ENCODE measurements around the gene CCDC92B.

Gene CCDC92B

DNA sequence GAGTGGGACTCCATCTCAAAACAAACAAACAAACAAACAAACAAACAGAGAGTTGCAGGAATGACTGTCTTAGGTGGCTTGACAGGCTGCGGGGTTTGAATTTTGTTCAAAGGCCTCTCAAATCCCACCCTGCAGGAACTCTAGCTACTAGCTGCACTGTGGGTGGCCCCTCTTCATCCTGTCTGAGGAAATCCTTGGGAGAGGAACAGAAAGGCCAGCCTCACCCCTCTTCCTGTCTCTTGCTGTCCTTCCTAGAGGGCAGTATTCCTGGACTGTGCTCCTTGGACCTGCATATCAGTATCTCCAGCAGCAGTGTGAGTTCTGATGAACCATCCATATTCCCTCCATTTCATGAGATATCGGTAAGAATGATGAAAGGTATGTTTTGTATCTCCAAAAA is 2.0 kb upstream of the CCDC92B start:
- Histone ChIP-seq H3K9me3 (ENCODE audit: control insufficient read depth, insufficient read depth, low read length) (no peaks in the 10 kb centered on the region), H3K36me3 (ENCODE audit: insufficient read depth, low read length) (no peaks in the 10 kb centered on the region; the same call in 1 of the 2 replicates), H3K4me1 (ENCODE audit: insufficient read depth, low read length) (peaks cover 4% of the 10 kb centered on the region), H3K9ac (ENCODE audit: low read depth, low read length) (no peak overlapping the region)

DNA sequence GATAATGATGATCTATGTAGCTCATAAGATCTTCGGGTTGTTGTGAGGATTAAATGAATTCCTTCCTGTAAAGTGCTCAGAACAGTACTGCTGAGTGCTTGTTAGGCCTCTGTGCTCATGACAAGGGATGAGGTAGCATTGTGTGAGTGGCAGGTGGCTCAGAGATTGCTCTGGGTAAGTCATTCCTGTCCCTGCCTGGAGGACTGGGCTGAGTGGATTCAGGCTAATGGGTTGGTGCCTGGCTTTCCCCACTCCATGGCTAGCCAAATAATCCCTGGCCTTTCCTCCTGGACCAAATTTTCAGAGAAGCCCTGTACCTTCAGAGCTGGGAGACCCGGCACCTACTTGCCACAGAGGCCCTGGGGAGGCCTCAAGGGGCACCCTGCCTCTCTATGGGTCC is 1.3 kb upstream of the CCDC92B start:
- Histone ChIP-seq H3K36me3 (ENCODE audit: insufficient read depth, low read length) (no peaks in the 10 kb centered on the region; the same call in 1 of the 2 replicates), H3K9ac (ENCODE audit: low read depth, low read length) (no peak overlapping the region), H3K9me3 (ENCODE audit: control insufficient read depth, insufficient read depth, low read length) (no peaks in the 10 kb centered on the region), H3K4me1 (ENCODE audit: insufficient read depth, low read length) (peaks cover 4% of the 10 kb centered on the region)

DNA sequence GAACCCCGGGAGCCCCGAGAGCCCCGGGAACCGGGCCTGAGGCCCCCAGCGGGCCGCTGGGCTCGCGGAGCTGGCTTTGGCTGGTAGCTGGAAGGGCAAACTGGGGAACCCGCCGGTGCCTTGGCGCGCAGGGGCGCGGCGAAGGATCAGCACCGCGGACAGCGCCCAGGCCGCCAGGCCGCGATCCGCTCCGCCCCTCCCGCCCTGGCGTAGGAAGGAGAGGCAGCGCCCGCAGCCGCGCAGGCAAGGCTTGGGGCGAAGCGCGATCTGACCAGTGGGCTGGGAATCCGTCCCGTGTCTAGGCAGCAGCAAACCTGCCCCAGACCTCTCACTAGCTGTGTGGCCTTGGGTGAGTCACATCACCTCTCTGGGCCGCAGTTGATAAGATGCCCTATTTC is 331 bp upstream of the CCDC92B start:
- peak overlapping the region; percentile 33; the same call in 1 of the 2 replicates for H3K9ac ChIP-seq (ENCODE audit: low read depth, low read length)
- H3K9me3 ChIP-seq (ENCODE audit: control insufficient read depth, insufficient read depth, low read length): no peaks in the 10 kb centered on the region
- no peaks in the 10 kb centered on the region; the same call in 1 of the 2 replicates for H3K36me3 ChIP-seq (ENCODE audit: insufficient read depth, low read length)
- H3K4me1 ChIP-seq (ENCODE audit: insufficient read depth, low read length): peaks cover 4% of the 10 kb centered on the region

DNA sequence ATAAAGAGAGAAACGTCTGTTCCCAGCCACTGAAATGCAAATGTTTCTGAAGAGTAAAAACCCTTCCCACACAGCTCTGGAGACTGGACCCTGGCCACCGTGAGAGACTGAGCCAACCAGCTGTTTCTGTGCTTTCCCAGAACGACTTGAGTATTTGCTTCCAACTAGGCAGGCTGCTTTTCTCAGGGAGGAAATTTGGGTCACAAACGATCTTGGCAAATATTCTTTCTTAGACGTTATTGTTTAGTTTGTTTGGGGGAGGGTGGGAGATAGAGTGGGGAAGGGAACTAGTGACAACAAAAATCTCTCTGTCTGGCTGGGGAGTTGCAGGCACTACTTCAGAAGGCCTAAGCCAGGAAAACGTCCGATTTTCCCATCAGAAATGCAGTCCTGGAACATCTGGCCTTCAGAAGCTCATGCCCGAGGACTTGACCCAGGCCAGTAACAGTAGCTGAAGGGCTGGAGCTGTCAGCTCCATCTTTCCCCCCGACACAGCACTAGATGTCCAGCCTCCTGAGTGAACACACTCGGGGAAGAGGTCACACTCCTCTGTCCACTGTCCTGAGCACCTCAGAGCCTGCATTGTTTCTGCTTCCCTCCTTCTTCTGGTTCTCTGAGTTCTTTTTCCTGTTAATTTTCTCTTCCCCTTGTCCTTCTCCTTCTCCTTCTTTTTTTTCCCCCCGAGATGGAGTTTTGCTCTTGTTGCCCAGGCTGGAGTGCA is 4.0 kb downstream of the CCDC92B start:
- no peak overlapping the region for H3K9ac ChIP-seq (ENCODE audit: low read depth, low read length)
- H3K36me3 ChIP-seq (ENCODE audit: insufficient read depth, low read length): no peaks in the 10 kb centered on the region; the same call in 1 of the 2 replicates
- no peaks in the 10 kb centered on the region for H3K4me1 ChIP-seq (ENCODE audit: insufficient read depth, low read length)
- H3K9me3 ChIP-seq (ENCODE audit: control insufficient read depth, insufficient read depth, low read length): no peaks in the 10 kb centered on the region

DNA sequence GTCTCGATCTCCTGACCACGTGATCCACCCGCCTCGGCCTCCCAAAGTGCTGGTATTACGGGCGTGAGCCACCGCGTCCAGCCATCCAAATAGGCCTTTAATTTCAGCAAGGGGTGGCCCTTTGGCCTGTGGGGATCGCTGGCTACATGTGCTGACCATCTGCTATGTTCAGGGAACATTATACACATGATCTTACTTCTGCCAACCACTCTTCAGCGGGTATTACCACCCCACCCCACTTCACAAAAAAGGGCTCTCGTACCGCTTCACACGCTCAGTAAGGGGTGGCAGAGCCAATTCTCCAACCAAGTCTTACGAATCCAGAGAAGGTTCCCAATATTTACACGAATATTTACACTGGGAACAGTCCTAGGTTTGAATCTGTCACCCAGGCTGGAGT is 11.8 kb downstream of the CCDC92B start:
- Histone ChIP-seq H3K9me3 (ENCODE audit: control insufficient read depth, insufficient read depth, low read length) (no peaks in the 10 kb centered on the region), H3K9ac (ENCODE audit: low read depth, low read length) (no peak overlapping the region), H3K4me1 (ENCODE audit: insufficient read depth, low read length) (no peaks in the 10 kb centered on the region), H3K36me3 (ENCODE audit: insufficient read depth, low read length) (no peaks in the 10 kb centered on the region)

DNA sequence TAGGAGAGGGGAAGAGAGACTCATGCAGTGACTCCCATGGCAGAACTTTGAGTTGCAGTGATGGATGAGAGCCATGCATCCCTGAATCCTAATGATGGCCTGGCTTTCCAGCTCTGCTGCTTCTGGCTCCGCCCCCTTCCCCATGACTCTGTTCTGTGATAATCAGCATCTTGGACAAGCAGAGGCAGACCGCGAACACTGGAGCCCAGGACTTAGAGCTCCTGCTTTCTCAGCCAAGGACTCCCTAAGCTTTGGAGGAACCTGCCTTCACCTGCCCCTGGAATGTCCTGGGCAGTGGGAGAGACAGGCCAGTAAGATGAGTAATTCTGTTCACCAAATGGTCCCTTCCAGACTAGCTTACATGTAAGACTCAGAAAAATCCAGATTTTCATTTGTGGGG is 12.5 kb downstream of the CCDC92B start:
- H3K36me3 ChIP-seq (ENCODE audit: insufficient read depth, low read length): no peaks in the 10 kb centered on the region
- H3K9me3 ChIP-seq (ENCODE audit: control insufficient read depth, insufficient read depth, low read length): no peaks in the 10 kb centered on the region
- H3K4me1 ChIP-seq (ENCODE audit: insufficient read depth, low read length): no peaks in the 10 kb centered on the region
- H3K9ac ChIP-seq (ENCODE audit: low read depth, low read length): no peak overlapping the region

DNA sequence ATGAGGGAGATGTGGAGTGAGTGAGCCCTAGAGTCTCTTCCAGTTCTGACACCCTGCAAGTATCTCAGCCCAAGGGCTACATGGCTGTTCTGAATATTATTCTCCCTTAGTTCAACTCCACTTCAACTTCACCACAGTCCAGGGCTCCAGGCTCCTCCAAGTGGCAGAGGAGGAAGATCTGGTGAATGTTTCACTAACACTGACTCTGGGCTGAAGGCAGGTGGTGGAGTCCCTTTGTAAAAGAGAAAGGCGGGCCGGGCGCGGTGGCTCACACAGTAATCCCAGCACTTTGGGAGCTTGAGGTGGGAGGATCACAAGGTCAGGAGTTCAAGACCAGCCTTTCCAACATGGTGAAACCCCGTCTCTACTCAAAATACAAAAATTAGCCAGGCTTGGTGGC is 13.6 kb downstream of the CCDC92B start:
- Histone ChIP-seq H3K9ac (ENCODE audit: low read depth, low read length) (no peak overlapping the region), H3K4me1 (ENCODE audit: insufficient read depth, low read length) (no peaks in the 10 kb centered on the region), H3K9me3 (ENCODE audit: control insufficient read depth, insufficient read depth, low read length) (no peaks in the 10 kb centered on the region), H3K36me3 (ENCODE audit: insufficient read depth, low read length) (no peaks in the 10 kb centered on the region)

DNA sequence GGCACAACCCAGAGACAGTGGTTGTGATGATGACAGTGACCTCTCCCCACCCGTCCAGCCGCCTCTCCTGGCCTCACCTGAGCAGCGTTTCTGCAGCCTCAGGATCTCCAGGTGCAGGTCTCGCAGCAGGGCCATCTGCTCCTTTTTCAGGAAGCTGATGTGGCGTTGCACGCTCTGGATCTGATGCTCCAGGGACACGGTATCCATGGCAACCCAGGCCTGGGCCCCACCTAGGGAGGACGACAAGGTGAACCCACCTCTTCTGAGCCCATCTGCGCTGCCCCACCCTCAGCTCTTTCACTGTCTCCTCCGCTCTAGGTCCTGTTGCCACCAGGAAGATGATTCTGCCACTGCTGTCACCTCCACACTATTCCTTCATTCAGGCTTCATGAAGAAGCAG is 14.5 kb downstream of the CCDC92B start:
- H3K9me3 ChIP-seq (ENCODE audit: control insufficient read depth, insufficient read depth, low read length): no peaks in the 10 kb centered on the region
- no peaks in the 10 kb centered on the region for H3K36me3 ChIP-seq (ENCODE audit: insufficient read depth, low read length)
- H3K4me1 ChIP-seq (ENCODE audit: insufficient read depth, low read length): no peaks in the 10 kb centered on the region
- H3K9ac ChIP-seq (ENCODE audit: low read depth, low read length): no peak overlapping the region

DNA sequence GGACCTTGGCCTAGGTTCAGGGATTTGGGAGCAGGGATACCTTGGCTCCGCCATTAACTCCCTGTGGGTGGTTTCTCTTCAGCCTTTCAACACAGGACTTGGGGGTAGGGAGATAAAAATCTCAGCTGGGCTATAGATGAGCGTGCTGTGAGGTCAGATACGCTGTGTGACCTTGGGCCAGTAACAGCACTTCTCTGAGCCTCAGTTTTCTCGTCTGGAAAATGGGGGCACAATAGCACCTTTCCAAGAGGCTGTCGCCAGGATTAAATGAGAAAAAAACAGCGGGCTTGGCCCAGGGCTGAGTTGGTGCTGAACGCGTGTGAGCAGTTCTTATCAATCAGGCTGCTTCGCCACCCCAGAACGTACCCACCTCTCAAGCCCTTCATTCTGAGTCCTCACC is 17.6 kb downstream of the CCDC92B start:
- H3K4me1 ChIP-seq (ENCODE audit: insufficient read depth, low read length): no peaks in the 10 kb centered on the region
- H3K36me3 ChIP-seq (ENCODE audit: insufficient read depth, low read length): no peaks in the 10 kb centered on the region
- H3K9me3 ChIP-seq (ENCODE audit: control insufficient read depth, insufficient read depth, low read length): no peaks in the 10 kb centered on the region
- no peak overlapping the region for H3K9ac ChIP-seq (ENCODE audit: low read depth, low read length)

DNA sequence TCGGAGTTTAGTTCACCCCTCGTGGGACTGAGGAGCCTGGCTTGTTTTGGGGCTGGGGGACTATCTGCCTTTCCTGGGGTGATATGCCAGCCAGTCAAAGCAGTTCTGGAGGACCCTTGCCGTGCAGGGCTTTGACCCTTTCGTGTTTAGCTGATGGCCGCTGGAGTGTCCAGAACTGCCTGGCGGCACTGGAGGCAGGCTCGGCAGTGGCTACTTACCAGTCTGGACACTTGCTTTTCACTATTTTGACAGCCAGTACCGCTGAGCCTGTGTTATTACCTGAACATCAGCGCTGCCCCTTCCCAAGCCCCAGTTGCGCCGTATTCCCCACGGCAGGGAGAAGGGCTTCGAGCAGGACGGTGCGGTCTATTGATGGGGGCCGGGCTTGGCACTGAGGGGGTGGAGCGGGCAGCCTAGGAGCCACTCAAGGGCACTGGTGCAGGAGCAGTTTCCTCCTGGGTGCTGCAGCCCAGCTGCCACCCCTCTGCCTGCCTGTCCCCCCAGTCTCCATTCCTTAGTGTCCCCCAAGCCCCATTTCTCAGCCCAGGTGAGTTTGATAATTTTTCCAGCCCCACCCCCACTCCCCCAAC is 18.6 kb downstream of the CCDC92B start:
- no peaks in the 10 kb centered on the region for H3K36me3 ChIP-seq (ENCODE audit: insufficient read depth, low read length)
- no peaks in the 10 kb centered on the region for H3K4me1 ChIP-seq (ENCODE audit: insufficient read depth, low read length)
- H3K9ac ChIP-seq (ENCODE audit: low read depth, low read length): no peak overlapping the region
- H3K9me3 ChIP-seq (ENCODE audit: control insufficient read depth, insufficient read depth, low read length): no peaks in the 10 kb centered on the region

DNA sequence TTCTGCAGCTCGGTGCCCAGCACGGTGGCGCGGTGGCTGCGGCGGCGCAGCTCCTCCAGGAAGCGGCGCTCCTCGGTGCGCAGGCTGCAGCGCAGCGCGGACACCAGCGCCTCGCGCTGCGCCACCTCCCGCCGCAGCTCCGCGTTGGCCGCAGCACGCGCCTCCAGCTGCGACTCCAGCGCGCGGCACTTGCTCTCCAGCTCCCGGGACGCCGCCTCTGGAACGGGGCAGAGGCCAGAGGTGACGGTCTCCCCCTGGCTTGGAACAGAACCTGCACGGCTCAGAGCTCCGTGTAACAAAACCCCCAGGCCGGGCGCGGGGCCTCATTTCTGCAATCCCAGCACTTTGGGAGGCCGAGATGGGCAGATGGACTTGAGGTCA is 24.7 kb downstream of the CCDC92B start:
- peaks cover 8% of the 10 kb centered on the region; the same call in 1 of the 2 replicates for H3K4me1 ChIP-seq (ENCODE audit: insufficient read depth, low read length)
- no peaks in the 10 kb centered on the region for H3K9me3 ChIP-seq (ENCODE audit: control insufficient read depth, insufficient read depth, low read length)
- H3K36me3 ChIP-seq (ENCODE audit: insufficient read depth, low read length): no peaks in the 10 kb centered on the region
- peak overlapping the region; percentile 69 for H3K9ac ChIP-seq (ENCODE audit: low read depth, low read length)

DNA sequence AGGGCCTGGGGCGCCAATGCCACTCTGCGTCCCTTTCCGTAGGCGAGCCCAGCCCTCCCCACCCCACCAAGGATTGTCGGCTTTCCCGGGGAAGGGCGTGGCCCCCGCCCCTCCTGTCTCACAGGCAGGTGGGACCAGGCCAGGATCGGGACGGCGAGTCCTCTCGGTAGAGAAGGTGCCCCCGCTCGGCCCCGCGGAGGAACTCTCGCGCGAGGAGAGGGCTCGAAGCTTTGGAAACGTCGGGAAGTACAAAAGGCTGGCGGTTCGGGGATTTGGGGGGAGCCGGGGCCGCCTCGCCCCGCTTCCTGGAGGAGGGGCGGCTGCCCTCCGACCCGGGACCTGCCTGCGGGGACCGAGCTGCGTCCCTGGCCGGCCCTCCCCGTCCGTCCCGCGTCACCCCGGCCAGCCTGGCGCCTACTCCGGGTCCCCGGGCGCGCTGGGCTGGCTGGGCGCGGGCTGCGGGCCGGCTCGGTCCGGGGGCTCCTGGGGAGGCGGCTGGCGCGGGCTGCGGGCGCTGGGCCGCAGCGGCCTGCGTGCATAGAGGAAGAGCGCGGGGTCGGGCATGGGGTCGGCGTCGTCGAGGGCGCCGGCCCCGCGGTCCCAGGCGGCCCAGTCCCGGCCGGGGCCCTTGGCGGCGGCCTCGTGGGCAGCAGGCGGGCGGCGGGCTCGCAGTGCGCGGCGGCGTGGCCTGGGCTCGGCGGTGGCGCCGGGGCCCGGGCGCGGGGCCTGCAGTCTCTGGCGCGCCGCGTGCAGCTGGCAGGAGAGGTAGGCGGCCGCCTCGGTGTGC is 25.3 kb downstream of the CCDC92B start:
- Histone ChIP-seq H3K9me3 (ENCODE audit: control insufficient read depth, insufficient read depth, low read length) (no peaks in the 10 kb centered on the region), H3K36me3 (ENCODE audit: insufficient read depth, low read length) (no peaks in the 10 kb centered on the region), H3K4me1 (ENCODE audit: insufficient read depth, low read length) (peaks cover 11% of the 10 kb centered on the region; the same call in 1 of the 2 replicates), H3K9ac (ENCODE audit: low read depth, low read length) (peak overlapping the region; percentile 69)

DNA sequence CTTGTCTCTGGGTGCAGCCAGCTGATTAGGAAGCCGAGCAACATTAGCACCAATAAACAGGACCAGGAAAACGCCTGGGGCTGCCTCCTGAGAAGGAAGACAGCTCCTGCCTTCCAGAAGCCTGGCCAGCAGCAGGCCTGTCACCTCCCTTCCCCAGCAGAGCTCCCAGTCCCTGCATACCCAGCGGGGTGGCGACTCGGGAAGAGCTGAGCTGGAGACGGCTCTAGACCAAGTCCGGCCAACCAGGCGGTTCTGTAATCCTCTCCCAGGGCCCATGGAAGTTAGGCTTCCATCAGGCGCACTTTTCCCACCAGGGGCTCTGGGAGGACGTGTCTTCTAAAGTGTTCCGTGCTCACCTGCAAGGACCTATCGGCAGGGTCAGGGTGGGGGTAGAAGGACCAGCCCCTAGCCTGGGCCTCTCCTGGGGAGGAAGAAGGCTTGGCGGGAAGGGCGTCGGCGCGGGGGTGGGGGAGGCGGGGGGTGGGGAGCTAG is 25.9 kb downstream of the CCDC92B start:
- Histone ChIP-seq H3K4me1 (ENCODE audit: insufficient read depth, low read length) (peaks cover 11% of the 10 kb centered on the region; the same call in 1 of the 2 replicates), H3K36me3 (ENCODE audit: insufficient read depth, low read length) (no peaks in the 10 kb centered on the region), H3K9me3 (ENCODE audit: control insufficient read depth, insufficient read depth, low read length) (no peaks in the 10 kb centered on the region), H3K9ac (ENCODE audit: low read depth, low read length) (peak overlapping the region; percentile 47)

DNA sequence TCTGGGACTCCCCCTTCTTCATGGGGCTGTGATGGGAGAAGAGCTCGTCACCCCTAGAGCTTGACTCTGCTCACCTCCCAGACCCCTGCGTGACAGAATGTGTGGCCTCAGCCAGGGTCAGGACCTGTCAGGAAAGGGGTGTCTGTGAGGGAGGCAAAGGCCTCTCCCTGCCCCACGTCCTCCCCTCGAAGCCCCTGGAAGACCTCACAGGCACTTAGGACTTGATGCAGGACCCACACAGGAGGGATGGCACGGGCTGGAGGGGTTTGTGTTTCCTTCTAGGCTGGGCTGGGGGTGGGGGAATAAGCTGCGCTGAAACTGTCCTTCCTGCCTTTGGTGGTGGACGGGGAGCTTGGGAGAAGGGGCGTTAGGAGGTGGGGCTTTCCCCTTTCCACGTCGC is 26.8 kb downstream of the CCDC92B start:
- Histone ChIP-seq H3K36me3 (ENCODE audit: insufficient read depth, low read length) (no peaks in the 10 kb centered on the region), H3K9me3 (ENCODE audit: control insufficient read depth, insufficient read depth, low read length) (no peaks in the 10 kb centered on the region), H3K4me1 (ENCODE audit: insufficient read depth, low read length) (peaks cover 14% of the 10 kb centered on the region; the same call in 1 of the 2 replicates), H3K9ac (ENCODE audit: low read depth, low read length) (no peak overlapping the region)
